Peyer's patch (tissue), 4 donors: Measurements from ENCODE around the gene GRIA4. TPM values are rescaled to one million over a fixed set of nuclear protein-coding genes. Genes with fewer than 3 reads are reported as not detected.

Source experiments
- DNase-seq, 3 donors: peaks; one replicate each; pipeline ENCODE4 v3.0.0-alpha.2; 2017 to 2019
- H3K27ac ChIP-seq, 4 donors: fragments of 200-600 bp; sonication (generic); one replicate each; pipeline ENCODE4 v1.5.1; 2016 to 2019
- H3K27me3 ChIP-seq, 2 donors: fragments of 200-600 bp; sonication (generic); one replicate each; pipeline ENCODE4 v1.5.1; 2019
- H3K36me3 ChIP-seq, 3 donors: fragments of 200-600 bp; sonication (generic); one replicate each; pipeline ENCODE4 v1.5.1; 2016 to 2019
- H3K4me1 ChIP-seq, 4 donors: fragments of 200-600 bp; sonication (generic); one replicate each; pipeline ENCODE4 v1.5.1; 2016 to 2019
- H3K4me3 ChIP-seq, 4 donors: fragments of 200-600 bp; sonication (generic); 1 replicate in 3 of 4; 2 replicates in 1 of 4; pipeline ENCODE4 v1.5.1; 2016 to 2019; ENCODE audit warnings: mild to moderate bottlenecking in 1 of 4
- H3K9me3 ChIP-seq, 4 donors: fragments of 200-600 bp; sonication (generic); one replicate each; pipeline ENCODE4 v1.5.1; 2016 to 2019; ENCODE audit warnings: mild to moderate bottlenecking in 1 of 4
- POLR2A ChIP-seq, 2 donors: fragments of 450-650 bp; IDR thresholded peaks; one replicate each; pipeline ENCODE4 v1.5.1; 2017; ENCODE audit warnings: antibody characterized with exemption in 2 of 2, mild to moderate bottlenecking in 2 of 2, moderate library complexity in 2 of 2
- total RNA-seq, 4 donors: library from RNA; depleted of rRNA; stranded (reverse); fragments of >200 nt; gene quantifications; one replicate each; pipeline ENCODE4 v1.1.0, GENCODE V29; 2016
- TF ChIP-seq, protein P1 (sequence below), 6 experiments: fragments of 450-650 bp in 4 of 6; fragments of 200-600 bp in 2 of 6; sonication (generic) in 1 of 6; IDR thresholded peaks; one replicate each; pipeline ENCODE4 v1.5.1; 2017 to 2019; ENCODE audit warnings: antibody characterized with exemption in 6 of 6, mild to moderate bottlenecking in 3 of 6, moderate library complexity in 1 of 6

GRIA4 gene
- total RNA-seq, 4 donors from 2014 or later: 9.9 to 87.8 (median 36.6) TPM

GRCh38 chr11:105929084-105929955 lies 319.4 kb downstream of the GRIA4 start:
- no peak for DNase-seq
- TF ChIP-seq POLR2A (IDR thresholded peaks at IDR 0.05): no peak
- TF ChIP-seq, protein P1, sequence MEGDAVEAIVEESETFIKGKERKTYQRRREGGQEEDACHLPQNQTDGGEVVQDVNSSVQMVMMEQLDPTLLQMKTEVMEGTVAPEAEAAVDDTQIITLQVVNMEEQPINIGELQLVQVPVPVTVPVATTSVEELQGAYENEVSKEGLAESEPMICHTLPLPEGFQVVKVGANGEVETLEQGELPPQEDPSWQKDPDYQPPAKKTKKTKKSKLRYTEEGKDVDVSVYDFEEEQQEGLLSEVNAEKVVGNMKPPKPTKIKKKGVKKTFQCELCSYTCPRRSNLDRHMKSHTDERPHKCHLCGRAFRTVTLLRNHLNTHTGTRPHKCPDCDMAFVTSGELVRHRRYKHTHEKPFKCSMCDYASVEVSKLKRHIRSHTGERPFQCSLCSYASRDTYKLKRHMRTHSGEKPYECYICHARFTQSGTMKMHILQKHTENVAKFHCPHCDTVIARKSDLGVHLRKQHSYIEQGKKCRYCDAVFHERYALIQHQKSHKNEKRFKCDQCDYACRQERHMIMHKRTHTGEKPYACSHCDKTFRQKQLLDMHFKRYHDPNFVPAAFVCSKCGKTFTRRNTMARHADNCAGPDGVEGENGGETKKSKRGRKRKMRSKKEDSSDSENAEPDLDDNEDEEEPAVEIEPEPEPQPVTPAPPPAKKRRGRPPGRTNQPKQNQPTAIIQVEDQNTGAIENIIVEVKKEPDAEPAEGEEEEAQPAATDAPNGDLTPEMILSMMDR (IDR thresholded peaks at IDR 0.05): no peak
- Histone ChIP-seq H3K27me3 (no peaks in the 10 kb centered on the region), H3K4me3 (no peak overlapping the region), H3K9me3 (no peaks in the 10 kb centered on the region), H3K4me1 (no peaks in the 10 kb centered on the region), H3K36me3 (no peaks in the 10 kb centered on the region), H3K27ac (no peak overlapping the region)

GRCh38 chr11:105933695-105934094 lies 323.8 kb downstream of the GRIA4 start:
- no peak for DNase-seq
- TF ChIP-seq, protein P1 (IDR thresholded peaks at IDR 0.05): no peak
- no peak for TF ChIP-seq POLR2A (IDR thresholded peaks at IDR 0.05)
- H3K36me3 ChIP-seq: no peaks in the 10 kb centered on the region
- no peaks in the 10 kb centered on the region for H3K9me3 ChIP-seq
- no peaks in the 10 kb centered on the region for H3K4me1 ChIP-seq
- no peak overlapping the region for H3K4me3 ChIP-seq
- no peak overlapping the region for H3K27ac ChIP-seq
- H3K27me3 ChIP-seq: no peaks in the 10 kb centered on the region

DNA sequence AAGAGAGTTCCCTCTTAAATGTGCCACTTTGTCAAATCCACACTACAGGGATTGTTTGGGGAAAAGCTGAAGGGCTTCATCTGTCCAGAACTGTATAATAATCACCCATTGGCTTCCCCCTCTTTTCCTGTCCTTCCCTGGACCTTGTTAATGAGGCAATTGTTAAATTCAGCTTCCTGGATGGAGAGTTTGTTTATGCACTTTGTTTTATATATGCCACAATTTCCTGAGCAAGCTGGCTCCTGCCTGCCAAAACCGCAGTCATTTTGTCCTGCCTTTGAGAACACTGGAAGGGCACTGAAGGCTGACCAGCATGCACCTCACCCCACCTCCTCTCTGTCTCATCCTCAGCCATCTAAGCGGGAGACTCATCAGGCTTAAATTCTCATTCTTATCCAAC lies 325.9 kb downstream of the GRIA4 start:
- no peaks in the 10 kb centered on the region for H3K36me3 ChIP-seq
- TF ChIP-seq, protein P1 (IDR thresholded peaks at IDR 0.05): no peak
- no peak for TF ChIP-seq POLR2A (IDR thresholded peaks at IDR 0.05)
- no peak overlapping the region for H3K4me3 ChIP-seq
- no peaks in the 10 kb centered on the region for H3K9me3 ChIP-seq
- DNase-seq: no peak
- H3K4me1 ChIP-seq: no peaks in the 10 kb centered on the region
- no peaks in the 10 kb centered on the region for H3K27me3 ChIP-seq
- no peak overlapping the region for H3K27ac ChIP-seq

- Histone ChIP-seq H3K27me3 (no peaks in the 10 kb centered on the region), H3K4me1 (no peaks in the 10 kb centered on the region), H3K4me3 (no peak overlapping the region), H3K27ac (no peak overlapping the region), H3K9me3 (no peaks in the 10 kb centered on the region), H3K36me3 (no peaks in the 10 kb centered on the region)
- no peak for DNase-seq
- no peak for TF ChIP-seq POLR2A (IDR thresholded peaks at IDR 0.05)
- TF ChIP-seq, protein P1 (IDR thresholded peaks at IDR 0.05): no peak
Measured at GRCh38 chr11:105937331-105937730, 327.5 kb downstream of the GRIA4 start.

DNA sequence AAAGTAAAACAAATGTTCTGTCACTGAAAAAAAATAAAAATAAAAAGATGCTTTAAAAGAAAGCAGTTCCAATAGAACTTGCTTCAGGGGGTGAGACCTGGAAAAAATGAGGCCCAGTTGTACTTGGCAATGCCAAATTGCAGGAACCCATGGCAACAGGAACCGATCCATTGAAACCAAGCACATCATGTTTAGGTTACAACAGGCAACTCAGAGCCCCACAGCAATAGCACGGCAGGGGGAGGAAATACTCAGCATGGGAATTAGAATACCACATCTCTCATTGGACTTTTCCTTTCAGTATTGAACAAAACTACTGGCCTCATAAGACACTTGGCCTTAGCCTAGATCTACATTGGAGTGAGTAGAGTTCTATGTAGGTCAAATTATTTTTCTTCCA lies 327.9 kb downstream of the GRIA4 start:
- Histone ChIP-seq H3K4me3 (no peak overlapping the region), H3K36me3 (no peaks in the 10 kb centered on the region), H3K9me3 (no peaks in the 10 kb centered on the region), H3K27me3 (no peaks in the 10 kb centered on the region), H3K4me1 (no peaks in the 10 kb centered on the region), H3K27ac (no peak overlapping the region)
- no peak for TF ChIP-seq POLR2A (IDR thresholded peaks at IDR 0.05)
- TF ChIP-seq, protein P1 (IDR thresholded peaks at IDR 0.05): no peak
- DNase-seq: no peak
